Chondrocyte (in vitro differentiated cells): ENCODE results near the gene SHROOM2. TPM values are rescaled to one million over a fixed set of nuclear protein-coding genes. Genes with fewer than 3 reads are reported as not detected.

Experiments
- DNase-seq: peaks from one replicate; pipeline ENCODE4 v3.0.0; 2021; ENCODE audit warnings: mixed read lengths, low spot score
- H3K27ac Mint-ChIP-seq: one replicate; pipeline ENCODE4 v1.8.0; 2021; ENCODE audit warnings: mild to moderate bottlenecking, moderate library complexity, mixed read lengths; ENCODE audit not compliant: unreplicated experiment
- H3K27me3 Mint-ChIP-seq: 2 replicates; pipeline ENCODE4 v1.8.0; 2021; ENCODE audit warnings: low read depth, mixed read lengths
- H3K36me3 Mint-ChIP-seq: 2 replicates; pipeline ENCODE4 v1.8.0; 2021; ENCODE audit warnings: low read depth, mixed read lengths
- H3K4me1 Mint-ChIP-seq: 2 replicates; pipeline ENCODE4 v1.8.0; 2021; ENCODE audit warnings: low read depth, mild to moderate bottlenecking, mixed read lengths
- H3K4me3 Mint-ChIP-seq: one replicate; pipeline ENCODE4 v1.8.0; 2021; ENCODE audit warnings: mild to moderate bottlenecking, moderate library complexity, mixed read lengths; ENCODE audit not compliant: unreplicated experiment
- H3K9me3 Mint-ChIP-seq: 2 replicates; pipeline ENCODE4 v1.8.0; 2021; ENCODE audit warnings: low read depth, mixed read lengths
- CTCF ChIP-seq: fragments of 200-600 bp; sonication (generic); IDR thresholded peaks from 2 replicates; pipeline ENCODE4 v1.5.0; 2021; ENCODE audit warnings: antibody characterized with exemption, mild to moderate bottlenecking, moderate library complexity
- total RNA-seq: library from RNA; stranded (reverse); gene quantifications from 3 replicates; pipeline ENCODE4 v1.2.1, GENCODE V29; 2021

The SHROOM2 gene
- total RNA-seq, 1 donor from 2014 or later = 4.4 TPM

- Mint-ChIP-seq H3K27ac (no peak overlapping the region), H3K4me3 (no peak overlapping the region), H3K27me3 (no peaks in the 10 kb centered on the region), H3K9me3 (peaks cover 6% of the 10 kb centered on the region), H3K36me3 (no peaks in the 10 kb centered on the region), H3K4me1 (no peaks in the 10 kb centered on the region)
- no peak for TF ChIP-seq CTCF
- no peak for DNase-seq
Measured at GRCh38 chrX:9983846-9984245, 197.6 kb downstream of the SHROOM2 start.

- Mint-ChIP-seq H3K36me3 (no peaks in the 10 kb centered on the region), H3K9me3 (peaks cover 2% of the 10 kb centered on the region), H3K27me3 (no peaks in the 10 kb centered on the region), H3K27ac (no peak overlapping the region), H3K4me3 (no peak overlapping the region), H3K4me1 (no peaks in the 10 kb centered on the region)
- TF ChIP-seq CTCF = peak; percentile 79
- no peak for DNase-seq
Measured at GRCh38 chrX:9988762-9989161, 202.5 kb downstream of the SHROOM2 start.

- no peak for TF ChIP-seq CTCF
- Mint-ChIP-seq H3K4me1 (no peaks in the 10 kb centered on the region), H3K4me3 (no peak overlapping the region), H3K27me3 (no peaks in the 10 kb centered on the region), H3K27ac (no peak overlapping the region), H3K9me3 (no peaks in the 10 kb centered on the region), H3K36me3 (no peaks in the 10 kb centered on the region)
- no peak for DNase-seq
Measured at GRCh38 chrX:9992061-9992460, 205.8 kb downstream of the SHROOM2 start.

GRCh38 chrX:9992724-9993123 lies 206.5 kb downstream of the SHROOM2 start:
- no peaks in the 10 kb centered on the region for H3K36me3 Mint-ChIP-seq
- H3K27me3 Mint-ChIP-seq = no peaks in the 10 kb centered on the region
- H3K4me1 Mint-ChIP-seq = no peaks in the 10 kb centered on the region
- DNase-seq = no peak
- TF ChIP-seq CTCF = no peak
- no peaks in the 10 kb centered on the region for H3K9me3 Mint-ChIP-seq
- no peak overlapping the region for H3K27ac Mint-ChIP-seq
- no peak overlapping the region for H3K4me3 Mint-ChIP-seq

- Mint-ChIP-seq H3K27ac (no peak overlapping the region), H3K36me3 (no peaks in the 10 kb centered on the region), H3K9me3 (peaks cover 2% of the 10 kb centered on the region), H3K27me3 (no peaks in the 10 kb centered on the region), H3K4me1 (no peaks in the 10 kb centered on the region), H3K4me3 (no peak overlapping the region)
- TF ChIP-seq CTCF = peak; percentile 91
- DNase-seq = no peak
Measured at GRCh38 chrX:9995855-9996339, 209.7 kb downstream of the SHROOM2 start.
